Measurements from ENCODE around the gene CLEC1B. TPM values are rescaled to one million over a fixed set of nuclear protein-coding genes. Genes with fewer than 3 reads are reported as not detected.
"Not testable (repeated sequence)": the region's sequence is repeated elsewhere in the genome, so short reads cannot be mapped to it uniquely, and the experiment has no call there.

CLEC1B gene
- total RNA-seq, 1 experiment from 2014 or later = not detected

- TF ChIP-seq, protein P1, sequence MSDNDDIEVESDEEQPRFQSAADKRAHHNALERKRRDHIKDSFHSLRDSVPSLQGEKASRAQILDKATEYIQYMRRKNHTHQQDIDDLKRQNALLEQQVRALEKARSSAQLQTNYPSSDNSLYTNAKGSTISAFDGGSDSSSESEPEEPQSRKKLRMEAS (IDR thresholded peaks at IDR 0.05) = no peak
Measured at GRCh38 chr12:9975614-9976013, 23.3 kb downstream of the CLEC1B start (continued).

DNA sequence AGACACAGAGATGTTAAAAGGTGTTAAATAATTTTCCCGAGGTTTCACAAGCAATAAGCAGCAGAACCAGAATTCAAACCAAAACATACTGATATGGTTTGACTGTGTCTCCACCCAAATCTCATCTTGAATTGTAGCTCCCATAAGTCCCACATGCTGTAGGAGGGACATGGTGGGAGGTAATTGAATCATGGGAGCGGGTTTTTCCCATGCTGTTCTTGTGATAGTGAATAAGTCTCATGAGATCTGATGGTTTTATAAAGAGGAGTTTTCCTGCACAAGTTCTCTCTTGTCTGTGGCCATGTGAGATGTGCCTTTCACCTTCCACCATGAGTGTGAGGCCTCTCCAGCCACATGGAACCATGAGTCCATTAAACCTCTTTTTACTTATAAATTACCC lies 24.2 kb downstream of the CLEC1B start:
- RAD21 ChIA-PET (ENCODE audit: low non-redundant PET in 1 of 2, low total read pairs in 2 of 2, uncharacterized antibody in 2 of 2, unreplicated experiment in 2 of 2); ATAC-seq; H3K36me3 ChIP-seq (ENCODE audit: control insufficient read depth in 1 of 2, insufficient read depth in 2 of 2, low read length in 2 of 2); H3K27ac ChIP-seq (ENCODE audit: low read depth, low read length); H4K20me1 ChIP-seq (ENCODE audit: insufficient read depth); H3K79me2 ChIP-seq (ENCODE audit: insufficient read depth, low read length); H3K9me2 ChIP-seq (ENCODE audit: insufficient read depth); intact Hi-C loops (cut with micrococcal nuclease); CTCF ChIA-PET; H3K4me1 ChIP-seq (ENCODE audit: control insufficient read depth in 1 of 2, insufficient read depth in 2 of 2, low read length in 2 of 2); H3K9me3 ChIP-seq (ENCODE audit: control insufficient read depth in 1 of 2, insufficient read depth in 1 of 2, low read depth in 1 of 2, low read length in 2 of 2); POLR2A ChIA-PET; DNase-seq (ENCODE audit: low read depth, low spot score); H3K4me3 ChIP-seq (replicated peaks in 1 of 2; ENCODE audit: low read depth in 1 of 2, low read length in 2 of 2); H3K4me2 ChIP-seq (ENCODE audit: low read length); H3K9ac ChIP-seq (ENCODE audit: low read length); BruUV-seq (replicated peaks); H2AFZ ChIP-seq (ENCODE audit: low read depth, low read length, poor library complexity, severe bottlenecking): not testable (repeated sequence)
- H3K27me3 ChIP-seq (ENCODE audit: insufficient read depth, low read length) = peaks cover 40% of the 10 kb centered on the region

- Histone ChIP-seq H4K20me1 (ENCODE audit: insufficient read depth) (no peaks in the 10 kb centered on the region), H2AFZ (ENCODE audit: low read depth, low read length, poor library complexity, severe bottlenecking) (no peak overlapping the region), H3K27ac (ENCODE audit: low read depth, low read length) (no peak overlapping the region), H3K4me1 (ENCODE audit: control insufficient read depth in 1 of 2, insufficient read depth in 2 of 2, low read length in 2 of 2) (no peaks in the 10 kb centered on the region), H3K36me3 (ENCODE audit: control insufficient read depth in 1 of 2, insufficient read depth in 2 of 2, low read length in 2 of 2) (no peaks in the 10 kb centered on the region), H3K9me3 (ENCODE audit: control insufficient read depth in 1 of 2, insufficient read depth in 1 of 2, low read depth in 1 of 2, low read length in 2 of 2) (no peaks in the 10 kb centered on the region), H3K4me3 (replicated peaks in 1 of 2; ENCODE audit: low read depth in 1 of 2, low read length in 2 of 2) (no peak overlapping the region), H3K9ac (ENCODE audit: low read length) (no peak overlapping the region), H3K4me2 (ENCODE audit: low read length) (no peak overlapping the region), H3K9me2 (ENCODE audit: insufficient read depth) (no peaks in the 10 kb centered on the region), H3K79me2 (ENCODE audit: insufficient read depth, low read length) (no peaks in the 10 kb centered on the region), H3K27me3 (ENCODE audit: insufficient read depth, low read length) (peaks cover 36% of the 10 kb centered on the region)
- RAD21 ChIA-PET (ENCODE audit: low non-redundant PET in 1 of 2, low total read pairs in 2 of 2, uncharacterized antibody in 2 of 2, unreplicated experiment in 2 of 2) = no interaction called here
- ATAC-seq (no peak), DNase-seq (ENCODE audit: low read depth, low spot score) (no peak)
- no TSS peak for BruUV-seq (replicated peaks)
- intact Hi-C loops (cut with micrococcal nuclease) = no loop called here
- CTCF ChIA-PET = no interaction called here
- POLR2A ChIA-PET = no interaction called here
- TF ChIP-seq, protein P2, sequence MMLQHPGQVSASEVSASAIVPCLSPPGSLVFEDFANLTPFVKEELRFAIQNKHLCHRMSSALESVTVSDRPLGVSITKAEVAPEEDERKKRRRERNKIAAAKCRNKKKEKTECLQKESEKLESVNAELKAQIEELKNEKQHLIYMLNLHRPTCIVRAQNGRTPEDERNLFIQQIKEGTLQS (IDR thresholded peaks at IDR 0.05) = no peak
- TF ChIP-seq, protein P3, sequence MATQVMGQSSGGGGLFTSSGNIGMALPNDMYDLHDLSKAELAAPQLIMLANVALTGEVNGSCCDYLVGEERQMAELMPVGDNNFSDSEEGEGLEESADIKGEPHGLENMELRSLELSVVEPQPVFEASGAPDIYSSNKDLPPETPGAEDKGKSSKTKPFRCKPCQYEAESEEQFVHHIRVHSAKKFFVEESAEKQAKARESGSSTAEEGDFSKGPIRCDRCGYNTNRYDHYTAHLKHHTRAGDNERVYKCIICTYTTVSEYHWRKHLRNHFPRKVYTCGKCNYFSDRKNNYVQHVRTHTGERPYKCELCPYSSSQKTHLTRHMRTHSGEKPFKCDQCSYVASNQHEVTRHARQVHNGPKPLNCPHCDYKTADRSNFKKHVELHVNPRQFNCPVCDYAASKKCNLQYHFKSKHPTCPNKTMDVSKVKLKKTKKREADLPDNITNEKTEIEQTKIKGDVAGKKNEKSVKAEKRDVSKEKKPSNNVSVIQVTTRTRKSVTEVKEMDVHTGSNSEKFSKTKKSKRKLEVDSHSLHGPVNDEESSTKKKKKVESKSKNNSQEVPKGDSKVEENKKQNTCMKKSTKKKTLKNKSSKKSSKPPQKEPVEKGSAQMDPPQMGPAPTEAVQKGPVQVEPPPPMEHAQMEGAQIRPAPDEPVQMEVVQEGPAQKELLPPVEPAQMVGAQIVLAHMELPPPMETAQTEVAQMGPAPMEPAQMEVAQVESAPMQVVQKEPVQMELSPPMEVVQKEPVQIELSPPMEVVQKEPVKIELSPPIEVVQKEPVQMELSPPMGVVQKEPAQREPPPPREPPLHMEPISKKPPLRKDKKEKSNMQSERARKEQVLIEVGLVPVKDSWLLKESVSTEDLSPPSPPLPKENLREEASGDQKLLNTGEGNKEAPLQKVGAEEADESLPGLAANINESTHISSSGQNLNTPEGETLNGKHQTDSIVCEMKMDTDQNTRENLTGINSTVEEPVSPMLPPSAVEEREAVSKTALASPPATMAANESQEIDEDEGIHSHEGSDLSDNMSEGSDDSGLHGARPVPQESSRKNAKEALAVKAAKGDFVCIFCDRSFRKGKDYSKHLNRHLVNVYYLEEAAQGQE (IDR thresholded peaks at IDR 0.05; ENCODE audit: low read depth) = no peak
- TF ChIP-seq EZH2phosphoT487 (IDR thresholded peaks at IDR 0.05; ENCODE audit: borderline replicate concordance) (no peak), ZNF274 (IDR thresholded peaks at IDR 0.05; ENCODE audit: low read depth, low read length) (no peak), RAD21 (IDR thresholded peaks at IDR 0.05; ENCODE audit: low read depth) (no peak), SP1 (IDR thresholded peaks at IDR 0.05; ENCODE audit: low read depth) (no peak), CBX3 (IDR thresholded peaks at IDR 0.05; ENCODE audit: low read depth) (no peak), EGR1 (IDR thresholded peaks at IDR 0.05; ENCODE audit: low read depth) (no peak), POLR2A (IDR thresholded peaks at IDR 0.05; ENCODE audit: borderline replicate concordance, extremely low read depth, insufficient read depth, insufficient read length) (no peak), YY1 (IDR thresholded peaks at IDR 0.05; ENCODE audit: extremely low read depth, insufficient replicate concordance, low read depth, low read length) (no peak), JUND (IDR thresholded peaks at IDR 0.05) (no peak), ZFX (IDR thresholded peaks at IDR 0.05) (no peak), SIN3A (IDR thresholded peaks at IDR 0.05; ENCODE audit: low read depth) (no peak)
- TF ChIP-seq, protein P1 (IDR thresholded peaks at IDR 0.05) = no peak
- TF ChIP-seq, protein P4, sequence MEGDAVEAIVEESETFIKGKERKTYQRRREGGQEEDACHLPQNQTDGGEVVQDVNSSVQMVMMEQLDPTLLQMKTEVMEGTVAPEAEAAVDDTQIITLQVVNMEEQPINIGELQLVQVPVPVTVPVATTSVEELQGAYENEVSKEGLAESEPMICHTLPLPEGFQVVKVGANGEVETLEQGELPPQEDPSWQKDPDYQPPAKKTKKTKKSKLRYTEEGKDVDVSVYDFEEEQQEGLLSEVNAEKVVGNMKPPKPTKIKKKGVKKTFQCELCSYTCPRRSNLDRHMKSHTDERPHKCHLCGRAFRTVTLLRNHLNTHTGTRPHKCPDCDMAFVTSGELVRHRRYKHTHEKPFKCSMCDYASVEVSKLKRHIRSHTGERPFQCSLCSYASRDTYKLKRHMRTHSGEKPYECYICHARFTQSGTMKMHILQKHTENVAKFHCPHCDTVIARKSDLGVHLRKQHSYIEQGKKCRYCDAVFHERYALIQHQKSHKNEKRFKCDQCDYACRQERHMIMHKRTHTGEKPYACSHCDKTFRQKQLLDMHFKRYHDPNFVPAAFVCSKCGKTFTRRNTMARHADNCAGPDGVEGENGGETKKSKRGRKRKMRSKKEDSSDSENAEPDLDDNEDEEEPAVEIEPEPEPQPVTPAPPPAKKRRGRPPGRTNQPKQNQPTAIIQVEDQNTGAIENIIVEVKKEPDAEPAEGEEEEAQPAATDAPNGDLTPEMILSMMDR (IDR thresholded peaks at IDR 0.05 in 2 of 3, conservative IDR thresholded peaks at IDR 0.05 in 1 of 3; ENCODE audit: borderline replicate concordance in 1 of 3, insufficient read depth in 1 of 3, low read depth in 2 of 3, low read length in 2 of 3) = no peak
Measured at GRCh38 chr12:9973949-9974348, 25.0 kb downstream of the CLEC1B start.

Measured in HCT116 (cell line).